ENCODE measurements around the gene CAMKMT. TPM values are rescaled to one million over a fixed set of nuclear protein-coding genes. Genes with fewer than 3 reads are reported as not detected.

Gene CAMKMT
- total RNA-seq, 2 donors from 2014 or later = 12.0 to 12.6 TPM

DNA sequence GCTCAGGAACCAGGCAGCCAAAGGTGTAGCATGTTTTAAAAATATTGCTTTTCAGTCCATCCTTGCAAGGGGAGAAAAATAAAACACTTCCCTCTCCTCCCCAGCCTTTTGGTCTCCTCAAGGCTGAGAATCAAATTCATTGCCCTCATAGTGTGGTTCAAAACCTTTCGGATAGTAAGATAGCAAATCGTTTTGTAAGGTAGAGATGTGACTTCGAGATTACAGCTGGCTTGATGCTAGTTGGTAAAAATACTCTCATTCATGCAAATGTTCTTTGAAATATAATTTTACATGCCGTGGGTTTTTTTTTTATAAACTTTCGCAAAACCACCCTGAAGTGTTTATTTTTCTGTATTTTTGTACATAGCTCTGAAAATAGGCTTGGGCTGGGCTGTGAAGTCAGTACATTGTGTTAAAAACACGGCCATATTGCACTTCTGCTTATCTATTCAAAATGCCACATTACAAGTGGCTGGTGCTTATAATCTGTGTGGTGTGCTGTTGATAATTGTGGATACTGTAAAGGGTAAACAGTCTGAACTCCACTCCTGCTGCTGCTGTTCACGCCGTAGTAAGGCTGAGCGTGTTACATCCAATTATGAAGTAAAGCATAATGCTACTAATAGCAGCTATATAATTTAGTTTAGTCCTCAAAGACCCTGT is 407.7 kb downstream of the CAMKMT start:
- intact Hi-C loops (cut with DNase I) = no loop called here
- no peak for DNase-seq (ENCODE audit: low spot score)

DNA sequence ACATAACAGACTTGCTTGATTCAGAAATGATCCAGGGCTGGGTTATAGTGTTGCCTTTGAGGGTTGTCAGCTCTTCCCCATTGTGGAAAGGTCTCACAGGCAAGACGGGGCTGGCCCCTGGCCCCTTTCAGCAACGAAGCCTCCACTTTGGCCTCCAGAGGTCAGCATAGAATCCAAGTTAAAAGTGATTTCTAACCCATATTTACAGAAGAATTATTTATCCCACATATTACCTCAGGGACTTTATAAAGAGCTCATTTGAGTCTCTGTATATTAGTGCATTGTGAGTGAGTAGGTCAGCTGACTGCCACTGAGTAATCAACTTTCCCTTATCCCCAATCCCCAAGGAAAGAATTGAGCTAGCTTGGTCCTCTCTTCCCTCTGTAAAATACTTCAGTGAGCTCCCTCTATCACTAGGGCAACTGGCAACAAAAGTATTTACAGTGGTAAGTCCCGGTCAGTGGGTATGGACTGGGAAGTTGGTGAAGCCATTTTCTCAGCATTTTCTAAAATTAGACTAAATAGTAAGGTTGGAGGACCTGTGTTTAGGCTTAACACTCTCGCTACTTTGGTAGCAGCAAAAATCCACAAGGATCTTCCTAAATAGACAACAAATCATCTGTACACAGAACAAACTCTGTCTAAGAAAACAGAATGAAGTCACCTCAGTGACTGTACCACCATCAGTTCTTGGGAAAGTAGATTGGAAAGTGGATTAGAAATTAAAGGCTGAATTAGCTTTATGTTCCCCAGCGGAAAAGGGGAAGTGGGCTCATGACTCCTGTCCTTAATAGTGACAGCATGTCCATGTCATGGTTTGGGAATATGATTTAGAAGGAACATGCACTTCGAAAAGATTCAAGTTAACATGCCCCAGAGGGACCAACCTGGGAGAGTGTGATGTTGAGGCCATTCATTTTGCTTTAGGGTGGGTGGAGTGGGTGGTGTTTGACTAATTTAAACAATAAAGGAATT is 408.8 kb downstream of the CAMKMT start:
- intact Hi-C loops (cut with DNase I) = no loop called here
- no peak for DNase-seq (ENCODE audit: low spot score)

DNA sequence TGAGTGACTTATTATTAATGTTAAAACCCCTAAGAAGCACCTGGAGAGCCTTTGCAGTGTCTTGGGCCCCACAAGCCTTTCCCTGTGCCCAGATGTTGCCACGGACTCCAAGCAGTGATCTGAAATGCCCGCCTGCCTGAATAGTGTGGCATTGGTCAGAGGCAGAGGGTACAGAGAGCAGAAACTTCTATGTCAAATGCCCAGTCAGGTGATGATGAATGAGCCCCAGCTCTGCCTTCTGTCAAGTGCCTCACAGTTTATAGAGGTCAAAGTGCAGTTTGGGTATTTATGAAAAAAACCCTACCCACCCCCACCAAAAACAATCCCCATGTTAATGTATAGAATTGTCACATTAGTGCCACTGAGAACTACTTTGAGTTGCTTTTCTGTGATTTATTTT is 409.8 kb downstream of the CAMKMT start:
- no peak for DNase-seq (ENCODE audit: low spot score)
- intact Hi-C loops (cut with DNase I) = no loop called here

DNA sequence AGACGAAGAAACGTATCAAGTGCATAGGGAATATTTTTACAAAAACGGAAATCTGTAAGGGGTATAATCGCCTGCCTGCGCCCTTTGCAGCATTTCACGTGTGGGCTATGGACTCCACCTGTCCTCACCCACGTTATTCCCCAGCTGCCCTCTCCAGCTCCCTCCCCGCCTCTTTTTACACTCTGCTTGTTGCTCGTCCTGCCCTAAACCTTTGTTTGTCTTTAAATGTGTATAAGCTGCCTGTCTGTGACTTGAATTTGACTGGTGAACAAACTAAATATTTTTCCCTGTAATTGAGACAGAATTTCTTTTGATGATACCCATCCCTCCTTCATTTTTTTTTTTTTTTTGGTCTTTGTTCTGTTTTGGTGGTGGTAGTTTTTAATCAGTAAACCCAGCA is 410.4 kb downstream of the CAMKMT start:
- no peak for DNase-seq (ENCODE audit: low spot score)
- intact Hi-C loops (cut with DNase I) = no loop called here

DNA sequence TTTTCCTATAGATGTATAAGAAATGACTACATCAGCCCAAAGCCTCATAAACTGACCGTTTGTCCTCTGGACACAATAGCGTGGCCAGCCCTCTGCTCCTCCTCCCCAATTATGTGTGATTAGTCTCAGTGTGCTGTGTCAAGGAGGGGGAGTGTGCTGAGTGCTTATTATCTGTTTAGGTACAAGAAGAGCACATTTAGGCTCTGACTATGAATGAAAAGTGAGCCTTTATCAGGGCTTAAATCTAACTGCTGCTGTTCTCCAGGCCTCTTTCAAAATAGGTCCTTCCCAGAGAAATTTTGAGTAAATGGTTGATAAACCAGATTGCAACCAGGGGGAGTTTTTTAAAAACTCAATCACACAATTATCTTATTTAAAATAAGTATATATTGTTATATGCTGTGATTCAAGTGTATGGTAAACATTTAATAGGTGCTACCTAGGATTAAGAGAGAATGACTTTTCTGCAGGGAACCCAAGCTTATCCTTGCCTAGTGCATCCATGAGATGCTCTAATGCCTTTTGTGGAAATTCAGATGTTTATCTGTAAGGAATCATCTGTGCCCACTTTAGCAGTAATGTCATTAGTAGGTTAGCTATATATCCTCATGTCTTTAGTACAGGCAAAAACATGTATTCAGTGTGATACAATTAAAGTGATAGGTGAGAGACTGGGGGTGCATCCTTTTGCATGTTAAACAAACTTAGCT is 411.1 kb downstream of the CAMKMT start:
- no peak for DNase-seq (ENCODE audit: low spot score)
- intact Hi-C loops (cut with DNase I) = no loop called here

DNA sequence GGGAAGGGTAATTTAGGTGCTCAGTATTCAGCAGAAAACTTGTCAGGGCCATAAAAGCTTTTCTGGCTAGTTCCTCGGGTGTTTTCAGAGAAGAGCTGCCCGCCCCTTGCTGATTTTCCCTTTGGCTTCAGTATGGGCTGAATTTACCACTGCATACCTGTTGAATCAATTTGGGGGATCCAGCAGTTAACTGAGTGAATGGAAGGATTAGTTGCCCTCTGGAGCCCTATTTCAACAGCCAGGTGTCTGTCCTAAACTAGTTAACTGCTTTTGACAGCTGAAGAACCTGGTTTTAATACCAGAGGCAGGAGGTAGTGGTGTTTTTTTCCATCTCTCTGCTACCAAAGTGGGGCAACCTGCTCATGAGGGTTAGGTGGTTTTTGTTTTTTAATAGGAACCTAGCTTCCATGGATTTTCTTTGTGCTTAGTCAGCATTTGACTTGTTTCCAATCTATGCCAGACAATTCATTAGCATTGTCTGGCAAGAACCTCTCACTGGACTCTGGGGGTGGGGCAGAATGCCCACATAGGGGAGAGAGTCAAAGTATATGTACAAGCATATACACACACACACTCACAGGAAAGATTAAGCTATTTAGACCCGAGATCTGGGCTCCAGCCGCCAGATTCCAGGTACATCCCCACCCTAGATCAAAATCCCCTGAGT is 413.2 kb downstream of the CAMKMT start:
- intact Hi-C loops (cut with DNase I) = no loop called here
- DNase-seq (ENCODE audit: low spot score) = no peak

DNA sequence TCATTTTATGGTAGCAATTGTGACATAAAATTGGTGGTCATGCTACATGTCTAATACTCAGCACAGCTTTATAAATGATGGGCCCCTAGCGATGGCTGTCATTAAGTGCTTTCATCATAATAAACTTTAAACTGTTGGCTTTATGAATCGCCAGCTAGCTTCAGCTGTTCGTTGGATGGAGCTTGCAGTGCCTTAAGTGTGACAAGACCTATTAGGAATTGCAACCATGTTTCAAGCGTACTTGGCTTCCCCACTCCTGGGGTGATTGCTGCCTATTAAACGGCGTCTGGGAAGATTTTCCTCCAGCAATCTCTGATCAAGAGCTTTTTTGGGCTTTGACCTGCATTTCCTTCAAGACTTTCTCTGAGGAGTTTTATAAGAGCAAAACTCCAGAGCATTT is 415.3 kb downstream of the CAMKMT start:
- intact Hi-C loops (cut with DNase I) = no loop called here
- DNase-seq (ENCODE audit: low spot score) = no peak

DNA sequence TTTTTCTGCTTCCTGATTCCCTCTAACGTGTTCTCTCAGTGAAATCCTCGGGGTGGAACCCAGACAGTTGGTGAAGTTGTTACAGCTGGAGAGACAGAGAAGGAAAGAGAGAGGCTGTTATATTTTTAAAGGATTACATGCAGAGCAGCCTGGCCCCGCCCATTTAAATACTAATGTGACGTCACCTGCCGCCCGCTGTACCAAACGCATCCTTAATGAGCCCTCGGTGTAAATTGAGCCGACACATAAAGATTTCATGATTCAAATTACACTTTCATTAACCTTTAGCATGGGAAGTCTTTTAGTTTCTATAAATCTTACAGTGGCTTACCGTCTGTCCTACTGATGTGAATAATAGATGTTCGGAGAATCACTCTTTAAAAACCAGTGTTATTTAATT is 415.8 kb downstream of the CAMKMT start:
- intact Hi-C loops (cut with DNase I) = no loop called here
- DNase-seq (ENCODE audit: low spot score) = no peak

DNA sequence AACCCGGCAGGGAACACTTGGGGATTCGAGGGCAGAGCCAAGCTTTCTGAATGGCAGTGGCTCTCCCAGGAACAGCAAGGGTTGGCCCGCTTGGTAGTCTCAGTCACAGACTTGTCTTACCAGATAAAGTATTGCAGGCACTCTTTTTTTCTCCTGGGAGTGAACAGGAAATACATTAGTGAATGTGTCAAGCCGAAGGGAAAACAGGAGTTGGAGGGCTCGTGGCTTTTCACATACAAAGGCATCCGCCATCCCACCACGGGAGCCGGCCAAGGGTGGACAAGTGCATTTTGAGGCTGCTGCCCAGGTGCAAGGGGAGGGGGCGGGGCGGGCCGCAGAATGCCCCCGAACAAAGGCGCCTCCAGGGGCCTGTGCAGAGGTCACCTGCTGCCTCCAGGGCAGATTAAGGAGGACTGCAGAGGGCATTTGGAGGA is 416.5 kb downstream of the CAMKMT start:
- no peak for DNase-seq (ENCODE audit: low spot score)
- intact Hi-C loops (cut with DNase I) = no loop called here

DNA sequence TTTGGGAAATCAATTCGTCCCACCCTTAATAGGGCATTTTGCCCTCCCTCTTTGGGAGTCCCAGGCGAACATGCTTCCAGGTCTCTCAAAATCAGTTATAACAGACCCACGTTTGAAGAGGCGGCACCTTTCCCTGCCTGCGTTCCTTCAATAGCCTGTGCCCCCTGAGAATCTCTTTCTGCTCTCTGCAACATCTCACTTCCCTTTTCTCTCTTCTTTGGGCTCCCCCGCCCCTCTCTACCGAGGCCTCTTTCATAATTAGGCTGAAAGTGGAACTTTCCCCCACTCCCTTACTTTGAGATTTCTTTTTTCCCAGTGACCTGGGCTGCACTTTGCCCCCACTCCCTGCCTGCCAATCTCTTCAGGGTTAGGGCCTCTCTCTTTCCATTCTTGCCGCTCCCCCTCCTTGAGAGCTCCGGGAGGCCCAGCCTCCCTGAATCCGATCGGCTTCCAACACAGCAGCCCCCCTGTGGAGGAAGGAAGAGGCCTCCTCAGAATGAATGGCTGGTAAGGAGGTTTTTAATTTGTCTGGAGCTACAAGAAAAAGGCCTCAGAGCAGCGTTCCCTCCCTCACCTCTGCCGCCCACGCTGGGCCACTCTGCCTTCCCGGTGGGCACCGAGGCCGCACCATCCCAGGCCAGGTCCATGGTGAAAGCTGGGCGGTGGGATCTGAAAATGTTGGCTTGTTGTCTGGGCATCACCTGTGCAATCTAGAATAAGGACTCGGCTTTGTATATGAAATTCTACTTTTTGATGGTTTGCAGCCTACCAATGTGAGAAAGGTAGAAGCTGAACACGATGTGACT is 417.1 kb downstream of the CAMKMT start:
- no peak for DNase-seq (ENCODE audit: low spot score)
- intact Hi-C loops (cut with DNase I) = no loop called here

DNA sequence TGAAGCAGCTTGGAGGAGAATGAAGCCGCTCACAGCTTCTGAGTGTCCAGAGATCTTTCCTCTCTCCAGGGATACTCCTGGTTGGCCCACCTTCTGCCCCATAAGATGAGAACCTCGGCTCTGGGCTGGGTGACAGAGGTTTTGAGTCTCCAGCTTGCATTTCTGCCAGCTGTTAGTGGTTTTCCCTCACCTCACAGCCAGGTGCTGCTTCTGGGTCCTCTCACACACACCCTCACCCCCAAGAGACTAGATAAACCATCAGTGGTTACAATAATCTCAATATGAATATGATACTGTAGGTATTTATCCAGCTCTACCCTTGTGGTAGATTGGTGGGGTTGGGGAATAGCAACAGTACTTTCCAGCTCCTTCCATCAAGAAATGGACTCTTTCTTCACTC is 418.0 kb downstream of the CAMKMT start:
- intact Hi-C loops (cut with DNase I) = no loop called here
- no peak for DNase-seq (ENCODE audit: low spot score)

DNA sequence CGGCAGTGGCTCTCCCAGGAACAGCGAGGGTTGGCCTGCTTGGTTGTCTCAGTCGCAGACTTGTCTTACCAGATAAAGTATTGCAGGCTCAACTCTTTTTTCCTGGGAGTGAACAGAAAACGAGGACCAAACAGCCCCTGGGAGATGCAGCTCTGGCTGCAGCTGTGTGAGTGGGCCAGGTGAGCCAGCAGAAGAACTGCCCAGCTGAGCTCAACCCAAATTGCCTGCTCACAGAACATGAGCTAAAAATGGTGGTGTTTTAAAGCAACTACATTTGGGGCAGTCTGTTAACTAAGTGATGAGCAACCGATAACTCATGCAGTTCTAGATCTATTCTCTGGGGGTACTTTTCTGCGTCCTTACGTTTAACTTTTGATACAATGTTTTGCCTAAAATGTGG is 418.7 kb downstream of the CAMKMT start:
- intact Hi-C loops (cut with DNase I) = no loop called here
- no peak for DNase-seq (ENCODE audit: low spot score)

DNA sequence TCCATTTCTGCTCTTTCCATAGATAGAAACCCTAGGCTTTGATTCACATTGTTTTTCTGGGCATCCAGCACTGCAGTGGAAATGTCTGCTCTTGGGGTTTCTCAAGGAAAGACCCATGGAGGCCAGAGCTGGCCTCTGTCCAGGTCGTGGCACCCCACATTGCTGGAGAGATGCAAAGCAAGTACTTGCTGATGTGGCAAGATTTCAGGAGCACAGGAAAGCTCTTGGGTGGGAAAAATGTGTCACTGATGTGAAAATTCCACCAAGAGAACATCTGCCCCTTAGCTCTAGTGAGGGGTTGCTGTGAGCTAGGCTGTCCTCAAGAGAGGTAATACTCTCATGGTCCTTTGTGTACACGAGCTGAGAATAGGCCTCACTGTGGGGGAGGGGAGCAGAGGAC is 423.7 kb downstream of the CAMKMT start:
- DNase-seq (ENCODE audit: low spot score) = no peak
- intact Hi-C loops (cut with DNase I) = no loop called here

DNA sequence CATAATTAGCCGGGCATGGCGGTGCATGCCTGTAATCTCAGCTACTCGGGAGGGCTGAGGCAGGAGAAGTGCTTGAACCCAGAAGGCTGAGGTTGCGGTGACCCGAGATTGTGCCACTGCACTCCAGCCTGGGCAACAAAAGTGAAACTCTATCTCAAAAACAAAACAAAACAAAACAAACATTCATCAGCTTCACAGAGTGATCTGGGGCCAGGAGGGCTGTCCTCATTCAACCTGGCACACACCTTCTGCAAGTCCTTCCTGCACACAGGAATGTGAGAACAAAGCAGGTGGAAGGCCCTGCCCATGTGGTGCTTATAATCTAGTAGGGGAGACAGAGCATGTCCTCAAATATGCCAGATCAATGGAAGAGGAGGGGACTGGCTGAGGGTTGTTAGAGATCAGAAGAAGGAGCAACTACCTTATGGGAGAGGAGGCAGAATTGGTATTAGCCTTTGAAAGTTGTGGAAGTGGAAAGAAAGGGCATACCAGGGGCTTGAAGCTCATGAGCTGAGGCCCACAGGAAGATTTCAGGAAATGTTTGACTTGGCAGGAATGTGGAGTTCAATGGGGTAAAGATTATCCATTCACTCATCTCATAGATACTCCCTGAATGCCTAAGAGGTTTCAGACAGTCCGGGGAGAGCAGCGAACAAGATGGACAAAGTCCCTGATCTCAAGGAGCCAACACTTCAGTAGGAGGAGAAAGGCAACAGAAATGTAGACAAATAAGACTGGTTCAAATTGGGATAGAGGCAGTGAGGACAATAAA is 424.5 kb downstream of the CAMKMT start:
- intact Hi-C loops (cut with DNase I) = no loop called here
- DNase-seq (ENCODE audit: low spot score) = no peak

DNA sequence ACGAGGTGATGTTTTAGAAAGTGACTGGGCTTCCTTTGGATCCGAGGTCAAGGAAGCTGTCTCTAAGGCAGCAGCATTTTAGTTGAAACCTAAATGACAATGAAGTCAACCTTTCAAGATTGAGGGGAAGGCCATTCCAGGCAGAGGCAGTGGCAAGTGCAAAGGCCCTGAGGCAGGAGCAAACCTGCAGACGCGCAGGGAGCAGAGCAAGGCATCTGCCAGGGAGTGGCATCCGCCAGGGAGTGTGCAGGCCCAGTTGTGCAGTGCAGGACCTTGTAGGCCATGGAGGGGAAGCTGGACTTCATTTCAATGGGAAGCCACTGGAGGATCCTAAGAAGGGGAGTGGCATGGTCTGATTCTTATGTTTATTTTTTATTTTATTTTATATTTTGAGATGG is 425.1 kb downstream of the CAMKMT start:
- intact Hi-C loops (cut with DNase I) = no loop called here
- DNase-seq (ENCODE audit: low spot score) = no peak

DNA sequence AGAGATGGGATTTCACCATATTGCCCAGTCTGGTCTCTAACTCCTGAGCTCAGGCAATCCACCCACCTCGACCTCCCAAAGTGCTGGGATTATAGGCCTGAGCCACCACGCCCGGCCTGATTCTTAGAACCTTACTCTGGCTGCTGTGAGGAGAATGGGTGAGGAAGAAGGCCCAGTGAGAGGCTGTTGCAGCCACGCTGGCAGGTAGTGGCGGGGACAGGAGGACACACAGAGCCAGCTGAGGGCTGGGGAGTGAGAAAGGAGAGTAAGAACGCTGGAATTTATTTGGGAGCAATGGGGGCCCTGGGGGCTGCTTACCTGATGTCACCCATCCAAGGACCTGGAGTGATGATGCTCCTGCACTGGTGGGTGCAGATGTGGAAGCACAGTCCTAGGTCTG is 425.9 kb downstream of the CAMKMT start:
- intact Hi-C loops (cut with DNase I) = no loop called here
- DNase-seq (ENCODE audit: low spot score) = no peak

DNA sequence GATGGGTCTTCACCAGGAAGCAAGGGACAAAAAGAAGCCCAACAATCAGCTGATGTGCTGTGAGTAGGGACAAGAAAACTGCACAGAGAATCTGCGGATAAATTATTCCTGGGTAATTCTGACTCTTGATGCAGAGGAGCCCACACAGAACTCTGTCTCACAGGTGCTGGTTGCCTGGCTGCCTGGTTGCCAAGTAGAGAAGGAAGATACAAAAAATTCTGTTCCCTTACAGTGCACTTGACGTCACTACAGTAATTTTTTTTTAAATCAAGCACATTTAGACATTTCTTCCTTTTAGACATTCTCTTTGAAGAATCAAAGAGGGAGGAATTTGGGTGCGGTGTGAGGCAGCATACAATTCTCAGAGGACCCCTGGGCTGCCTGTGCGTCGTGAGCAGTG is 427.7 kb downstream of the CAMKMT start:
- DNase-seq (ENCODE audit: low spot score) = no peak
- intact Hi-C loops (cut with DNase I) = no loop called here

All from posterior vena cava (tissue), 2 donors.